ENCODE data around the gene DNAJC21.

GRCh38 chr5:34967540-34967939, 38.2 kb downstream of the DNAJC21 start:
- TF ChIP-seq TAF1 (IDR thresholded peaks at IDR 0.05; ENCODE audit: borderline replicate concordance, insufficient read depth, low read length) (no peak), POLR2AphosphoS5 (IDR thresholded peaks at IDR 0.05; ENCODE audit: low read depth, low read length) (no peak), SIN3A (IDR thresholded peaks at IDR 0.05; ENCODE audit: borderline replicate concordance, insufficient read depth, low read length) (no peak), FOXP2 (optimal IDR thresholded peaks at IDR 0.05; ENCODE audit: borderline replicate concordance, extremely low read depth, extremely low read length, insufficient read depth) (no peak), REST (IDR thresholded peaks at IDR 0.05; ENCODE audit: insufficient read depth in 1 of 2, low read depth in 2 of 2, low read length in 2 of 2) (no peak)
